MG63 (cell line): ENCODE results near the gene EME2. TPM values are rescaled to one million over a fixed set of nuclear protein-coding genes. Genes with fewer than 3 reads are reported as not detected.
"Not testable (repeated sequence)": the region's sequence is repeated elsewhere in the genome, so short reads cannot be mapped to it uniquely, and the experiment has no call there.

Experiments
- DNase-seq: peaks from one replicate; pipeline ENCODE4 v3.0.0-alpha.2; 2020
- H3K27me3 ChIP-seq: fragments of 250-450 bp; sonication (Bioruptor Pico); 2 replicates; pipeline ENCODE4 v1.5.1; 2020; ENCODE audit warnings: mild to moderate bottlenecking, moderate library complexity
- H3K36me3 ChIP-seq: fragments of 250-450 bp; sonication (Bioruptor Pico); 2 replicates; pipeline ENCODE4 v1.5.1; 2020; ENCODE audit warnings: mild to moderate bottlenecking, moderate library complexity
- H3K4me3 ChIP-seq: fragments of 250-450 bp; sonication (Bioruptor Pico); 2 replicates; pipeline ENCODE4 v1.5.1; 2020; ENCODE audit warnings: mild to moderate bottlenecking, moderate library complexity
- H3K9me3 ChIP-seq: fragments of 250-450 bp; sonication (Bioruptor Pico); 2 replicates; pipeline ENCODE4 v1.5.1; 2020; ENCODE audit warnings: mild to moderate bottlenecking, moderate library complexity
- total RNA-seq: library from RNA; depleted of rRNA; stranded (reverse); fragments of >200 nt; shearing (Covaris generic); gene quantifications from 2 replicates; pipeline ENCODE4 v1.2.3, GENCODE V29; 2014; ENCODE audit warnings: low replicate concordance

EME2 gene
- total RNA-seq, 1 experiment from 2014 or later: 6.6 TPM

GRCh38 chr16:1791256-1791942 is 18.8 kb downstream of the EME2 start:
- no peak for DNase-seq
- H3K36me3 ChIP-seq: peaks cover 30% of the 10 kb centered on the region
- H3K4me3 ChIP-seq: no peak overlapping the region
- H3K27me3 ChIP-seq: no peaks in the 10 kb centered on the region
- H3K9me3 ChIP-seq: no peaks in the 10 kb centered on the region

DNA sequence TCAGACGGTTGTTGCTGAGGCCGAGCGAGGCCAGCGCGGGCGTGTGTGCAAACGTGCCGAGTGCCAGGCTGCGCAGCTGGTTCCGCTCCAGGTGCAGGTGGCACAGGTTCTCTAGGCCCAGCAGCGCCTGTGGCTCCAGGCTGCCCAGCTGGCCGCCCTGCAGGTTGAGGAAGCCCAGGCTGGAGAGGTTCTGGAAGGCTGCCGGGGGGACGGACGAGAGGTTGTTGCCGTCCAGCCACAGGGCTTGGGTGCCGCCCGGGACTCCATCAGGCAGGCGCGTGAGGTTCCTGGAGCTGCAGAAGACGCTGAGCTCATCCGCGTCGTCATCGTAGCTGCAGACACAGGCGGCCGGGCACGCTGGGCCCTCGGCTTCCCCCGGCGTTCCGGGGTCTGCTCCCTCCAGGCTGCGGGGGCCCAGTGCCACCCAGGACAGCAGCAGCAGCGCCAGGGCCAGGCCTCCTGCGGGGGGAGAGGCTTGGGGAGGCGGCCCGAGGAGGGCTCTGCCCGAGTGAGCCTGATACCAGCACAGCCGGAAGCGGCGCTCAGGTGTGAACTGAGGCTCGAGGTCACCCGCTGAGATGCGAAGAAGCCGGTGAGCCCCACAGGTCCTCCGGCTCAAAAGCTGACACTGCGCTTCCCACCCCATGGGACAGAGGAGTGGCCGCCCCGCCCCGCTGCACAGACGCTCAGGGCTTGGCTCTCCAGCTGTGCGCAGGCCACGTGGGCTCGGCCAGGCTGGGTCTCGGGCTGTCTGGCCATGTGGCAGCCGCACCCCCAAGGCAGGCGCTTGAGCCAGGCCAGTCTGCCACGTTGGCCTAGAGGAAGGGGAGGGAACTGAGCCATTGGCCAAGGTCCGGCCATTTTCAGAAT is 19.6 kb downstream of the EME2 start:
- DNase-seq: no peak
- no peaks in the 10 kb centered on the region for H3K9me3 ChIP-seq
- H3K4me3 ChIP-seq: no peak overlapping the region
- no peaks in the 10 kb centered on the region for H3K27me3 ChIP-seq
- H3K36me3 ChIP-seq: peaks cover 23% of the 10 kb centered on the region

DNA sequence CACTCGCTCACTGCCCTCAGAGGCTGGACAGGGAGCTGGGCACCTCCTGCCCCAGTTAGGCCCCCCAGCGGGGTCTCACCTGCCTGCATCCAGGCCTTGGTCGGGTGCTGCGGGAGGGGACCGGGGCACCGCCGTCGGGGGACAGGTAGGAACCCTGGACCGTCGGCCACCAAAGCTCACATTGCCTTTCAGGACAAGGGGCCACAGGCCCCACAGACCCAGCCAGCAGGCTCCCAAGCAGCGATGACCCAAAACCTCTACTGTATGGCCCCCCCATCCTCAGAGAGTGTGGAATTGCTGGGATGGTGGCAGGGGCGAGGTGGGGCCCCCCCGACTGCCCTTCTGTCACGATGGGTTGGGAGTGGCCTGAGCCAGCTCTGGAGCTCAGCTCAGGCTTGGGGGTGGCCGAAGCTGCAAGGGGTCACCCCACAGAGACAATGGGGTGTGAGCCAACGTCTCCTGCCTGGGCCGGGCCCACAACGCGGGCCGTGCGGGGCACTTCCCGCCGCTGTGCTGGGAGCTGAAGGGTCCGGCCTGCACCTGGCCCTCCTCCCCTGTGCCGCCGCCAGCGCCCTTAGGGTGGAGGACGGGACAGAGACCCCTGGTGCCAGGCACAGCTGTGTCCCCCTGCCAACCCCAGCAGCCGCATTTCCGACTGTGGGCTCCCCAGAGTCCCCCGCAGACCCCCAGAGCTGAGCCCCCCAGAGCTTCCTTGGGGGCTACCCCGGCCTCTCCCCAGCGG is 20.4 kb downstream of the EME2 start:
- no peak for DNase-seq
- Histone ChIP-seq H3K9me3 (peaks cover 3% of the 10 kb centered on the region), H3K4me3 (no peak overlapping the region), H3K36me3 (peaks cover 18% of the 10 kb centered on the region), H3K27me3 (no peaks in the 10 kb centered on the region)

- H3K27me3 ChIP-seq: no peaks in the 10 kb centered on the region
- H3K4me3 ChIP-seq: no peak within 1 kb of the TSS
- H3K36me3 ChIP-seq: peaks cover 11% of the 10 kb centered on the region
- DNase-seq: no peak
- peaks cover 8% of the 10 kb centered on the region for H3K9me3 ChIP-seq
These were observed 21.1 kb downstream of the EME2 start, which contains the start of gene IGFALS for GRCh38 chr16:1793578-1794220. IGFALS (minus strand) TSS chr16:1793705; CDS start chr16:1793652, 53 bp downstream.

DNA sequence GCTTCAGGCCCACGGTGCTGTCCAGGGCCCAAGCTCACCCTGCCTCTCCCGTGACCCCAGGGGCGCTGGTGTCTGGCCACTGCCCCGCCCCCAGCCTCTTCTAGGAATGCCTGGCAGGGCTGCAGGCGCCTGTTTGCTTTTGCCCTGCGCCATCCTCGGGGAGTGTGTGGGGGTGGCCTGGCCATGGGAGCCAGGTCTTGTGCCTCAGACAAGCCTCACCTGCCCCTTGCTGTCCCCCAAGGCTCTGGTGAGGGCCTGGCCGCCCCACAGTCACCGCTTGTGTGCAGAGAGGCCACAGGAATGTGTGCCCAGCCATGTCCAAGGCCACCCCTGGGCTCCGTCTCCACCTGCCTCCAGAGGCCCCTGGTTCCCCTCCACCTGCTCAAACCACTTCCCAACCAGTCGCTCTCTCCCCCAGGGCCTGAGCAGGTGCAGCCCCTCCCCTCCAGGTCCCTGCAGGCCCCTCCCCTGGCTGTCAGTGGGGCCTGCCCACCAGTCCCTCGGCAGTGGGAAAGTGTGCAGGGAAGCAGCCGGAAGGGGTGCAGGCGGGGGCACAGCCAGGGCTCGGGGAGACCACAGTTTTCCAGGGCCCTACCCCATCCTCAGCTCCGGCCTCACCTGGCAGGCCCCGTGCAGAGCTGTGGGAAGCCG is 21.7 kb downstream of the EME2 start:
- peaks cover 5% of the 10 kb centered on the region; the same call in 1 of the 2 replicates for H3K36me3 ChIP-seq
- no peak for DNase-seq
- no peaks in the 10 kb centered on the region for H3K27me3 ChIP-seq
- peaks cover 10% of the 10 kb centered on the region for H3K9me3 ChIP-seq
- H3K4me3 ChIP-seq: no peak overlapping the region

DNA sequence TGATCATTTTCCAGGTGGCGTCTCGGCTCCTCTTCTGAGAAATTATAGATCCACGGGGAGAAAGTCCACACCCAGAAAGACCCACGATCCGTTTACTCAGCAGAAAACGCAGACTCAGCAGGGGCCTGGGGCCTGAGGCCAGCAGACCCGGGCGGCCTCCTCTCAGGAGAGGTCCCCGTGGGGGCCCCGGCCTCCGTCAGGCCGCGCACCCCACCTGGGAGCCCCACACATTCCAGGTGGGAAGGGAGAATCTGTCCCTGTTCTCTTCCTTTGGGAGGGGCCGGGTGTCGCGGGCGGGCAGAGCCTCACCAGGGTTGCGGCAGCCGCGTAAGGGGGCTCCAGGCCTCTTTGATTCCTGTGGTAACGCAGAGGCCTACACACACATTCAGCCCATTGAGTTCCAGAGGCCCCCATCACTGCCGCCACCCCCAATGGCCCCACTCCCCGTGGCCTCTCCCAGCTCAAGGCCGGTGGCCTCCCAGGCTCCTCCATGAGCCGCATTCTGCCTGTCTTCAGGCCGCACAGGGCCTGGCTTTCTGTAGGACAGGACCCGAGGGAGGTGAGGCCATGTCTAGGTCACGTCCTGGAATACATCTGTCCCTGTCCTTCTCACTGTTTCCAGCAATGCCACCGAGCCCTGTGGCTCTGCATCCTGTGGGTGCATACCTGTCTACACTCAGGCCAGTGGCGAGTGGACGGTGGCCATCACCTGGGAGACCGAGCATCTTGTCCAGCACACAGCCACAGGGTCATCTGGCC is 22.5 kb downstream of the EME2 start:
- Histone ChIP-seq H3K9me3 (peaks cover 11% of the 10 kb centered on the region), H3K27me3 (no peaks in the 10 kb centered on the region), H3K4me3 (no peak overlapping the region), H3K36me3 (peaks cover 4% of the 10 kb centered on the region; the same call in 1 of the 2 replicates)
- no peak for DNase-seq

- not testable (repeated sequence) for H3K27me3 ChIP-seq, H3K36me3 ChIP-seq, H3K4me3 ChIP-seq, DNase-seq
- peaks cover 11% of the 10 kb centered on the region for H3K9me3 ChIP-seq
These were observed 26.7 kb downstream of the EME2 start for GRCh38 chr16:1799263-1799662.

- Histone ChIP-seq H3K4me3 (no peak overlapping the region), H3K27me3 (no peaks in the 10 kb centered on the region), H3K9me3 (peaks cover 11% of the 10 kb centered on the region), H3K36me3 (peaks cover 6% of the 10 kb centered on the region)
- no peak for DNase-seq
These were observed 28.1 kb downstream of the EME2 start for GRCh38 chr16:1800701-1801100.

DNA sequence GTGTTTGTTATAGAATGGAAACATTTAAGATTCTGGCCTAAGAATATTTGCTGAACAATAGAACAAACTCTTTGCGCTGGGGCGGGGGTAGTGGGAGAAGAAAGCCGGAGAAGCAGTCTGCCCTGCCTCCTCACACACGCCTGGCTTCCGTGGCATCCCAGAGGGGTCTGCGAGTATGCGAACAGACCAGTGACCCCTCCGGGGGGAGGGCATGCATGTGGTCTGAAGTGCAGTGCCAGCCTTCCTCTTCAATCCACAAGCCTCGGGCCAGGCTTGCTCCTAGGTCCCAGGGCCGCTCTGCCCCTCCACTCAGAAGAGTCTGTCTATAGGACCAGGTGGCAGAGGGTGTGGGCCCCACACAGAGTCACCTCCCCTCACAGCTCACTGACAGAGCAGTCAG is 35.0 kb downstream of the EME2 start:
- Histone ChIP-seq H3K4me3 (no peak overlapping the region), H3K27me3 (no peaks in the 10 kb centered on the region), H3K36me3 (peaks cover 46% of the 10 kb centered on the region), H3K9me3 (0 out of 2 replicates have a peak, but pooled peaks cover 7% of the 10 kb centered on the region)
- DNase-seq: no peak

DNA sequence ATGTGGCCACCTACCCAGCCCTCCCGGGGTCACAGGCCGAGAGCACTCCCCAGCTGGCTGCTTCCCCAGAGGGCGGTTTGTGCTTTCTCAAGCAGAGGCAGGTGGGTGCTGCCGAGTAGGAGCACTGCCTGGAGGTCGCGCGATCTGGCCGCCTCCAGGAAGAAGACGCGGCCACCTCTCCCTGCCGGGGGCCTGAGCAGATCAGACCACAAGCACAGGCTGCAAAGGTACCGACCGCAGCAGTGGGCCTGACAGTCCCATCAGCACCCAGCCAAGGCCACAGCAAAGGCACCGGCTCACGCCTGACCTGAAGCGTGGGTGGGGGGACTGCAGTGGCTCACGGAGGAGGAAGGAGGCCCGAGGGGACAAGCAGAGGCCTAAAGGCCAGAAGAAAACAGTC is 36.1 kb downstream of the EME2 start:
- H3K9me3 ChIP-seq: 0 out of 2 replicates have a peak, but pooled peaks cover 7% of the 10 kb centered on the region
- DNase-seq: no peak
- H3K36me3 ChIP-seq: peaks cover 49% of the 10 kb centered on the region
- no peaks in the 10 kb centered on the region for H3K27me3 ChIP-seq
- H3K4me3 ChIP-seq: no peak overlapping the region

GRCh38 chr16:1809281-1809801 is 36.7 kb downstream of the EME2 start:
- Histone ChIP-seq H3K4me3 (no peak overlapping the region), H3K36me3 (peaks cover 53% of the 10 kb centered on the region), H3K27me3 (no peaks in the 10 kb centered on the region), H3K9me3 (0 out of 2 replicates have a peak, but pooled peaks cover 7% of the 10 kb centered on the region)
- no peak for DNase-seq

DNA sequence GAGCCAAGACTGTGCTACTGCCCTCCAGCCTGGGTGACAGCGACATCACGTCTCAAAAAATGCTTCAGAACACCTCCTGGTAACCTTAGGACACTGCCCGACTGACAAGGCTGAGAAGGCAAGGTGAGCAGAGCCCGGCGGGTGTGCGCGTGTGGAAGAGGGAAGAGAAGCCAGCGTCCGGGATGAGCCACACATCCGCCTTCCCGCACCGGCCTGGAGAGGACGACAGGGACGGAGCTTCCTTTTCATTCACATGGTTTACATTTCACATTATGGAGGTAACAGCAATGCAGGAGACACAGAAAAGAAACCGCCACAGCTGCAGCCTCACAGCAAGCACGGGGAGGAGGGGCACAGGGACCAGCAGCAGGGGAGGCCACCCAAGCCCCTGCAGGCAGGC is 37.5 kb downstream of the EME2 start:
- no peak for DNase-seq
- no peak overlapping the region for H3K4me3 ChIP-seq
- 0 out of 2 replicates have a peak, but pooled peaks cover 7% of the 10 kb centered on the region for H3K9me3 ChIP-seq
- H3K36me3 ChIP-seq: peaks cover 51% of the 10 kb centered on the region
- H3K27me3 ChIP-seq: no peaks in the 10 kb centered on the region

GRCh38 chr16:1810536-1810935 is 37.9 kb downstream of the EME2 start:
- DNase-seq: no peak
- Histone ChIP-seq H3K4me3 (no peak overlapping the region), H3K9me3 (0 out of 2 replicates have a peak, but pooled peaks cover 7% of the 10 kb centered on the region), H3K27me3 (no peaks in the 10 kb centered on the region), H3K36me3 (peaks cover 53% of the 10 kb centered on the region)

- no peaks in the 10 kb centered on the region for H3K27me3 ChIP-seq
- H3K4me3 ChIP-seq: no peak overlapping the region
- peak; percentile 92 for DNase-seq
- H3K9me3 ChIP-seq: no peaks in the 10 kb centered on the region
- peaks cover 45% of the 10 kb centered on the region for H3K36me3 ChIP-seq
These were observed 40.1 kb downstream of the EME2 start for GRCh38 chr16:1812732-1813163.

GRCh38 chr16:1815461-1815860 is 42.9 kb downstream of the EME2 start:
- Histone ChIP-seq H3K36me3 (peaks cover 24% of the 10 kb centered on the region), H3K4me3 (no peak overlapping the region), H3K9me3 (no peaks in the 10 kb centered on the region), H3K27me3 (no peaks in the 10 kb centered on the region)
- DNase-seq: no peak
